Cardiac muscle cell (in vitro differentiated cells and primary cell): ENCODE results near the gene BPGM. TPM values are rescaled to one million over a fixed set of nuclear protein-coding genes. Genes with fewer than 3 reads are reported as not detected.
"Not testable (repeated sequence)": the region's sequence is repeated elsewhere in the genome, so short reads cannot be mapped to it uniquely, and the experiment has no call there.

Experiments
- DNase-seq, 2 donors: peaks; one replicate each; pipeline versions ENCODE4 v3.0.0 to v3.0.0-alpha.2; 2010 to 2017; ENCODE audit warnings: low read depth in 1 of 2, low spot score in 1 of 2
- H3K27ac ChIP-seq: fragments of 200-600 bp; sonication (generic); 2 replicates; pipeline ENCODE4 v1.5.1; 2016
- H3K27me3 ChIP-seq: fragments of 200-600 bp; sonication (generic); 2 replicates; pipeline ENCODE4 v1.6.0; 2016; ENCODE audit warnings: control low read depth
- H3K36me3 ChIP-seq: fragments of 200-600 bp; sonication (generic); 2 replicates; pipeline ENCODE4 v1.5.1; 2016; ENCODE audit warnings: control low read depth
- H3K4me1 ChIP-seq: fragments of 200-600 bp; sonication (generic); 2 replicates; pipeline ENCODE4 v1.8.1; 2017; ENCODE audit warnings: low read depth, mild to moderate bottlenecking, mixed run types
- H3K4me3 ChIP-seq: fragments of 200-600 bp; sonication (generic); 2 replicates; pipeline ENCODE4 v1.5.1; 2016; ENCODE audit warnings: mild to moderate bottlenecking
- H3K9me3 ChIP-seq: fragments of 200-600 bp; sonication (generic); 2 replicates; pipeline ENCODE4 v1.5.1; 2017; ENCODE audit warnings: low read depth, mild to moderate bottlenecking, control low read depth
- CTCF ChIP-seq: IDR thresholded peaks from 2 replicates; pipeline ENCODE4 v1.5.1; 2012; ENCODE audit warnings: low read depth, mild to moderate bottlenecking, low read length
- polyA plus RNA-seq: library from polyadenylated mRNA; unstranded; fragments of >200 nt; fragmentation: Nextera tagmentation; extraction: Ambion mirVana; gene quantifications from 2 replicates; pipeline ENCODE4 v1.2.1, GENCODE V29; 2016
- total RNA-seq: library from RNA; depleted of rRNA; stranded (reverse); fragments of >200 nt; gene quantifications from 2 replicates; pipeline ENCODE4 v1.2.3, GENCODE V29; 2016

Gene BPGM
- total and polyA plus RNA-seq, 2 experiments from 2014 or later, result 15.2 to 32.2 TPM

- H3K4me3 ChIP-seq, result no peak overlapping the region
- H3K27ac ChIP-seq, result no peak overlapping the region
- no peaks in the 10 kb centered on the region for H3K4me1 ChIP-seq
- no peak for DNase-seq
- no peak for TF ChIP-seq CTCF
- no peaks in the 10 kb centered on the region for H3K9me3 ChIP-seq
- peaks cover 5% of the 10 kb centered on the region for H3K27me3 ChIP-seq
- no peaks in the 10 kb centered on the region for H3K36me3 ChIP-seq
Measured at GRCh38 chr7:134639683-134640279, 6.9 kb upstream of the BPGM start.

DNA sequence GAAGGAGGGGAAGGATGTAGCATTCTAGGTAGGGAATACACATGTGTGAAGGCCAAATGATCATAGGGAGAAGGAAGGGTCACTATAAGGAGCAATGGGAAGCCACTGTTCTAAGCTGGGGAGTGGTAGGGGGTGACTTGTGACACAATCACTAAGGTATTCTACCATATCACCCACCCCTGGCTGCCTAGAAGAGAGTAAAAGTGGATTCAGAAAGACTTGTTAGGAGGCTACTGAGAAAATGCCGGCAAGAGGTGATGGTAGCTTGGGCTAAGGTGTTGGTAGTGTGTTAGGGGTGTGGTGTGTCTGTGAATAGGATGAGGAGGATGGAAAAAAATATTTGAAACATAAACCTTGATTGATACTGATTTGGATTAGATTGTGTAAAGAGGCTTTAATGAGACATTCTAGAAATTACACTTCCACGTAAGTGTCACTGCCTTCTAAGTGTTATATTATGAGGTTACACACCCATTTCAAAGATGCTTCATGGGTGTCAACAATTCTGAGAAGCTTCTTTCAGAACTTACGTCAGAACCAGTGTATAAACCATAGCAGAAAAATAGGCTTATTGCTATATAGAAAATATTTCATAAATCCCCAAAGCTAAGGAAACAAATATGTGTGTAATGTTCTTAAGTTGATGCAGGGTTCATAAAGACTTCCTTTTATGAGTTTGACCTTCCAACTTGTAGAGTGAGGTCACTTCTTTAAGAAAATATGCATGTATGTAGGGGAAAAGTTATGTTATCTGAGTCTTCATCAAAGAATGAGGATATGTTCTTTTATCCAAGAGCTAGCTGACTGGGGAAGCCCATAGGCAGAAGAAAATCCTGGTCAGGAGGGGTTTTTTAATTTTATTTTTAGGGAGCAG, 5.6 kb upstream of the BPGM start:
- Histone ChIP-seq H3K27me3 (peaks cover 5% of the 10 kb centered on the region), H3K36me3 (no peaks in the 10 kb centered on the region), H3K9me3 (no peaks in the 10 kb centered on the region), H3K27ac (no peak overlapping the region), H3K4me1 (no peaks in the 10 kb centered on the region), H3K4me3 (no peak overlapping the region)
- TF ChIP-seq CTCF, result no peak
- no peak for DNase-seq

- H3K36me3 ChIP-seq, H3K4me3 ChIP-seq, DNase-seq, H3K9me3 ChIP-seq, H3K4me1 ChIP-seq, H3K27me3 ChIP-seq, H3K27ac ChIP-seq: not testable (repeated sequence)
Measured at GRCh38 chr7:134641981-134642380, 4.7 kb upstream of the BPGM start.

- no peaks in the 10 kb centered on the region for H3K9me3 ChIP-seq
- H3K36me3 ChIP-seq, result no peaks in the 10 kb centered on the region
- peaks cover 5% of the 10 kb centered on the region for H3K27me3 ChIP-seq
- TF ChIP-seq CTCF, result no peak
- DNase-seq, result no peak
- H3K4me3 ChIP-seq, result no peak overlapping the region
- no peak overlapping the region for H3K27ac ChIP-seq
- no peaks in the 10 kb centered on the region for H3K4me1 ChIP-seq
Measured at GRCh38 chr7:134643131-134643530, 3.5 kb upstream of the BPGM start.

DNA sequence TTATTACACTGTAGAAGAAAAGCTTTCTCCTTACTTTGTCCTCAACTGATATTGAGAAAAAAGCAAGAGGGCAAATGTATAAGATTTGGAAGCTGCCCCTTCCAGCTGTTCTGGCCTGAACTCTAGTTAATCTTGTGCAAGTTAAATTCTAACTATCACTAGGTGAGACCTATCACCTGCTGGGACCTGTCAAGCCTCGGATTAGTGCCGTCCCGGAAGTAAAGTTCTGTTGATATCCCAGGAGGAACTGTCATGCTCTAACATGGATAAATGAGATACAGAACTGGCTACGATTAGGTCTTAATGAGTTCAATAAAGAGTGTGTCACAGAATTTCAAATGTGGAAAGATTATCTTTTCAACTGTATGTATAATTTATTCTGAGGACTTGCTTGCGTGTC, 1.2 kb upstream of the BPGM start:
- Histone ChIP-seq H3K36me3 (no peaks in the 10 kb centered on the region), H3K4me1 (no peaks in the 10 kb centered on the region), H3K27ac (no peak overlapping the region), H3K9me3 (no peaks in the 10 kb centered on the region), H3K27me3 (peaks cover 5% of the 10 kb centered on the region), H3K4me3 (peak overlapping the region; percentile 60)
- DNase-seq, result no peak
- no peak for TF ChIP-seq CTCF

DNA sequence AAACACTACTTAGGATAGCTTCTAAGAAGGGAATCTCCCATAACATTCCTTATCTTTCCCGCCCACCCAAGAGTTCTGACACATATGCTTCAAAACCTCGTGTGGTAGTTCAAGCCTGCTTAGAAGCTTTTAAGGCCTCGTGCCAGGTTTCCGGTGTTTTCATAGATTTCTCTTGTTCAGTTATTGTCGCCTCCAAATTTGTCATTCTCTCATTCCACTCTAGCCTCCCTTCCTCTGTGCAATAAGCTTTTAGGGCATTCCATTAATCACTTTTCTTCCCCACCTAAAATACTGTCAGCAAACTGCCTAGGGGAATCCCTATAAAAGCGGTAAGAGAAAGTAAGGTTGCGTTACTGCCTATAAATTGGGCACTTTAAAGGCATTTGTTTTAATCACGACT, 718 bp upstream of the BPGM start:
- Histone ChIP-seq H3K27me3 (peaks cover 5% of the 10 kb centered on the region), H3K27ac (peak overlapping the region; percentile 11), H3K9me3 (no peaks in the 10 kb centered on the region), H3K4me3 (peak overlapping the region; percentile 60), H3K4me1 (no peaks in the 10 kb centered on the region), H3K36me3 (no peaks in the 10 kb centered on the region)
- peak; percentile 5 to 46 for DNase-seq
- no peak for TF ChIP-seq CTCF
